Jurkat, Clone E6-1 (cell line): ENCODE measurements around the gene CCDC39.

Experiments used
- DNase-seq: peaks from one replicate; pipeline ENCODE4 v3.0.0-alpha.2; 2011; ENCODE audit warnings: low read depth, low spot score
- H3K4me3 ChIP-seq: 2 replicates; pipeline ENCODE4 v1.5.1; 2011; ENCODE audit warnings: mild to moderate bottlenecking, low read length, control low read depth, moderate library complexity

The CCDC39 gene

DNA sequence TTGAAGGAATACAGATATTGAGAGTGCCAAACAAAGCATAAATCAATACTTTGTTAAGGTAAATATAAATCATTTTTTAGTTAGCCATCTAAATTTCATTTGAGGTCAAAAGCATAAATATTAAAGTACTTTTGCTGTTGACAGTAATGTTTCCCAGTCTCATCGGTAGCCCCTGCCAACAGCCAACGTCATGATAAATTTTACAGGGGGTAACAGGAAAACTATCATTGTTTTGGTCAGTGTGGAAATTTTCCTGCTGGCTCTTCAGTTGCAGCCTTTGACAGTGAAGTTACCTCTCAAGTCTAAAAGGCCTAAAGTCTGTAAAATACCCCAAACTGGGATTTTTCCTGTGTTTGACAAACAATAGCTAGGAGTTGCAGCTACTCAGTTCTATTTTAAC lies 114.6 kb downstream of the CCDC39 start:
- no peak for DNase-seq
- no peak overlapping the region for H3K4me3 ChIP-seq
